ENCODE data around the gene VAV2. TPM values are rescaled to one million over a fixed set of nuclear protein-coding genes. Genes with fewer than 3 reads are reported as not detected.

Gene VAV2
- total RNA-seq, 3 donors from 2014 or later (not counting 1 experiment from before 2014, with no cell fraction given): 3.9 to 5.1 (median 4.8) TPM

- WGBS (ENCODE audit: insufficient coverage): 95% methylated on average over 13 of the region's 13 CpGs
- no peaks in the 10 kb centered on the region for H3K36me3 ChIP-seq (ENCODE audit: control insufficient read depth, insufficient read depth, low read length)
- no peaks in the 10 kb centered on the region for H3K9me3 ChIP-seq (ENCODE audit: control insufficient read depth, insufficient read depth, low read length)
- peaks cover 24% of the 10 kb centered on the region for H3K4me1 ChIP-seq (ENCODE audit: control insufficient read depth, insufficient read depth, low read length)
- ATAC-seq: no peak
- H3K4me3 ChIP-seq (ENCODE audit: low read length): no peak overlapping the region
- no peak overlapping the region for H3K27ac ChIP-seq (ENCODE audit: low read length)
- DNase-seq: no peak
- Mint-ChIP-seq H3K27ac (no peak overlapping the region), H3K36me3 (no peaks in the 10 kb centered on the region), H3K4me3 (no peak overlapping the region), H3K9me3 (no peaks in the 10 kb centered on the region), H3K27me3 (ENCODE audit: low read depth in 2 of 2) (no peaks in the 10 kb centered on the region), H3K4me1 (no peaks in the 10 kb centered on the region)
- intact Hi-C loops (cut with micrococcal nuclease): no loop called here
- no peak for TF ChIP-seq CTCF (IDR thresholded peaks at IDR 0.05)
- H3K27me3 ChIP-seq (ENCODE audit: control insufficient read depth, insufficient read depth, low read length): no peaks in the 10 kb centered on the region
Observed at GRCh38 chr9:133978226-133978898, 13.8 kb downstream of the VAV2 start.

GRCh38 chr9:133977421-133978201 is 14.5 kb downstream of the VAV2 start:
- DNase-seq (no peak), ATAC-seq (no peak)
- H3K4me3 ChIP-seq (ENCODE audit: low read length): no peak overlapping the region
- H3K4me3 Mint-ChIP-seq: no peak overlapping the region
- no peaks in the 10 kb centered on the region for H3K4me1 Mint-ChIP-seq
- H3K36me3 ChIP-seq (ENCODE audit: control insufficient read depth, insufficient read depth, low read length): no peaks in the 10 kb centered on the region
- TF ChIP-seq CTCF (IDR thresholded peaks at IDR 0.05): no peak
- 93% methylated on average over 26 of the region's 26 CpGs for WGBS (ENCODE audit: insufficient coverage)
- H3K27me3 ChIP-seq (ENCODE audit: control insufficient read depth, insufficient read depth, low read length): no peaks in the 10 kb centered on the region
- no peaks in the 10 kb centered on the region for H3K27me3 Mint-ChIP-seq (ENCODE audit: low read depth in 2 of 2)
- no peaks in the 10 kb centered on the region for H3K36me3 Mint-ChIP-seq
- no peak overlapping the region for H3K27ac ChIP-seq (ENCODE audit: low read length)
- intact Hi-C loops (cut with micrococcal nuclease): no loop called here
- H3K9me3 ChIP-seq (ENCODE audit: control insufficient read depth, insufficient read depth, low read length): no peaks in the 10 kb centered on the region
- no peaks in the 10 kb centered on the region for H3K9me3 Mint-ChIP-seq
- H3K4me1 ChIP-seq (ENCODE audit: control insufficient read depth, insufficient read depth, low read length): peaks cover 25% of the 10 kb centered on the region
- H3K27ac Mint-ChIP-seq: no peak overlapping the region

GRCh38 chr9:133976887-133977286 is 15.2 kb downstream of the VAV2 start:
- no peaks in the 10 kb centered on the region for H3K9me3 ChIP-seq (ENCODE audit: control insufficient read depth, insufficient read depth, low read length)
- no peak overlapping the region for H3K27ac ChIP-seq (ENCODE audit: low read length)
- no peak overlapping the region for H3K4me3 Mint-ChIP-seq
- H3K4me3 ChIP-seq (ENCODE audit: low read length): no peak overlapping the region
- H3K4me1 ChIP-seq (ENCODE audit: control insufficient read depth, insufficient read depth, low read length): peaks cover 25% of the 10 kb centered on the region
- no peaks in the 10 kb centered on the region for H3K27me3 ChIP-seq (ENCODE audit: control insufficient read depth, insufficient read depth, low read length)
- H3K36me3 ChIP-seq (ENCODE audit: control insufficient read depth, insufficient read depth, low read length): no peaks in the 10 kb centered on the region
- H3K27me3 Mint-ChIP-seq (ENCODE audit: low read depth in 2 of 2): no peaks in the 10 kb centered on the region
- H3K9me3 Mint-ChIP-seq: no peaks in the 10 kb centered on the region
- no peaks in the 10 kb centered on the region for H3K4me1 Mint-ChIP-seq
- DNase-seq (no peak), ATAC-seq (no peak)
- no peak for TF ChIP-seq CTCF (IDR thresholded peaks at IDR 0.05)
- intact Hi-C loops (cut with micrococcal nuclease): no loop called here
- H3K36me3 Mint-ChIP-seq: no peaks in the 10 kb centered on the region
- H3K27ac Mint-ChIP-seq: no peak overlapping the region
- 98% methylated on average over 9 of the region's 9 CpGs for WGBS (ENCODE audit: insufficient coverage)
